Measurements from ENCODE around the gene FYN.

The FYN gene

GRCh38 chr6:111834356-111834755 lies 38.9 kb downstream of the FYN start:
- TF ChIP-seq CTCF (IDR thresholded peaks at IDR 0.05), result no peak

- TF ChIP-seq CTCF (IDR thresholded peaks at IDR 0.05), result no peak
These were observed 40.3 kb downstream of the FYN start for GRCh38 chr6:111832833-111833418.

GRCh38 chr6:111831408-111831807 lies 41.8 kb downstream of the FYN start:
- TF ChIP-seq CTCF (IDR thresholded peaks at IDR 0.05), result no peak

- no peak for TF ChIP-seq CTCF (IDR thresholded peaks at IDR 0.05)
These were observed 43.3 kb downstream of the FYN start for GRCh38 chr6:111829998-111830397.

- TF ChIP-seq CTCF (IDR thresholded peaks at IDR 0.05), result no peak
These were observed 43.7 kb downstream of the FYN start for GRCh38 chr6:111829581-111829980.

- TF ChIP-seq CTCF (IDR thresholded peaks at IDR 0.05), result no peak
These were observed 44.4 kb downstream of the FYN start for GRCh38 chr6:111828809-111829208.

- TF ChIP-seq CTCF (IDR thresholded peaks at IDR 0.05), result no peak
These were observed 47.7 kb downstream of the FYN start for GRCh38 chr6:111825439-111826086.

Measured in LNCAP (cell line).